HG03442 (cell line): ENCODE results near the gene NOTO.

Experiments
- ATAC-seq: cut with Tn5 transposase; IDR thresholded peaks from one replicate; pipeline ENCODE4 v1.9.1; 2021; ENCODE audit warnings: mild to moderate bottlenecking, moderate library complexity; ENCODE audit not compliant: unreplicated experiment

Gene NOTO

GRCh38 chr2:73255907-73256617 is 53.7 kb downstream of the NOTO start:
- no peak for ATAC-seq

- no peak for ATAC-seq
These were observed 54.2 kb downstream of the NOTO start for GRCh38 chr2:73256618-73256922.

GRCh38 chr2:73257021-73257420 is 54.6 kb downstream of the NOTO start:
- no peak for ATAC-seq

- ATAC-seq, result no peak
These were observed 55.2 kb downstream of the NOTO start for GRCh38 chr2:73257425-73258125.

GRCh38 chr2:73258186-73258912 is 56.0 kb downstream of the NOTO start:
- no peak for ATAC-seq

- ATAC-seq, result no peak
These were observed 56.5 kb downstream of the NOTO start for GRCh38 chr2:73258913-73259215.

GRCh38 chr2:73259276-73259675 is 56.9 kb downstream of the NOTO start:
- ATAC-seq, result no peak

- no peak for ATAC-seq
These were observed 57.4 kb downstream of the NOTO start for GRCh38 chr2:73259704-73260337.

- no peak for ATAC-seq
These were observed 58.1 kb downstream of the NOTO start for GRCh38 chr2:73260338-73260984.
